AG04449 (cell line): ENCODE results near the gene PRKAG2.

Experiments
- CTCF ChIA-PET: fragments of 350-600 bp; formaldehyde crosslinking; extraction: SDS; loops from one replicate; lab custom pipeline; 2021; ENCODE audit warnings: antibody characterized with exemption; lab: Yijun Ruan, JAX
- POLR2A ChIA-PET: fragments of 400-600, 350-600 bp; formaldehyde crosslinking; extraction: SDS; loops from one replicate; lab custom pipeline; 2020; ENCODE audit warnings: antibody characterized with exemption, inconsistent platforms; lab: Yijun Ruan, JAX
- DNase-seq: peaks from one replicate; pipeline ENCODE4 v3.0.0-alpha.2; 2010; ENCODE audit warnings: low read depth, low spot score
- H3K4me3 ChIP-seq: 2 replicates; pipeline ENCODE4 v1.5.1; 2011; ENCODE audit warnings: low read depth, mild to moderate bottlenecking, control low read depth, low read length
- CTCF ChIP-seq: IDR thresholded peaks from one replicate; pipeline ENCODE4 v1.5.1; 2011; ENCODE audit warnings: mild to moderate bottlenecking, moderate library complexity, low read length, control low read depth, inconsistent platforms; ENCODE audit not compliant: insufficient read depth; ENCODE audit errors: missing control alignments

Gene PRKAG2

GRCh38 chr7:151694441-151694827, 182.5 kb downstream of the PRKAG2 start:
- CTCF ChIA-PET, result interaction anchor here (1.0 kb wide), 1 partner anchor 16 kb away, joined by 3 read pairs; no protein-coding TSS in a partner anchor
- no peak overlapping the region for H3K4me3 ChIP-seq
- TF ChIP-seq CTCF, result no peak
- POLR2A ChIA-PET, result no interaction called here
- no peak for DNase-seq

GRCh38 chr7:151693140-151693539, 183.8 kb downstream of the PRKAG2 start:
- CTCF ChIA-PET, result no interaction called here
- no peak for TF ChIP-seq CTCF
- no peak for DNase-seq
- H3K4me3 ChIP-seq, result no peak overlapping the region
- POLR2A ChIA-PET, result no interaction called here

GRCh38 chr7:151692721-151693120, 184.2 kb downstream of the PRKAG2 start:
- ChIA-PET CTCF (no interaction called here), POLR2A (no interaction called here)
- DNase-seq, result no peak
- TF ChIP-seq CTCF, result no peak
- no peak overlapping the region for H3K4me3 ChIP-seq

- no peak for TF ChIP-seq CTCF
- H3K4me3 ChIP-seq, result no peak overlapping the region
- DNase-seq, result no peak
- CTCF ChIA-PET, result interaction anchor here (1.4 to 2.4 kb wide), 2 partner anchors 9 to 14 kb away, joined by 4 to 8 read pairs; no protein-coding TSS in a partner anchor
- POLR2A ChIA-PET, result no interaction called here
Measured at GRCh38 chr7:151691449-151691848, 185.5 kb downstream of the PRKAG2 start.

GRCh38 chr7:151690606-151691005, 186.3 kb downstream of the PRKAG2 start:
- no peak overlapping the region for H3K4me3 ChIP-seq
- ChIA-PET CTCF (interaction anchor here (0.7 to 2.4 kb wide), 5 partner anchors 9 to 59 kb away, joined by 3 to 8 read pairs (median 4); no protein-coding TSS in a partner anchor), POLR2A (no interaction called here)
- TF ChIP-seq CTCF, result no peak
- no peak for DNase-seq

- TF ChIP-seq CTCF, result no peak
- ChIA-PET CTCF (interaction anchor here (0.9 to 2.8 kb wide), 6 partner anchors 9 to 240 kb away, joined by 3 to 14 read pairs (median 4); no protein-coding TSS in a partner anchor), POLR2A (no interaction called here)
- H3K4me3 ChIP-seq, result no peak overlapping the region
- no peak for DNase-seq
Measured at GRCh38 chr7:151689196-151689971, 187.5 kb downstream of the PRKAG2 start.
